Measurements from ENCODE around the gene STK39.

Gene STK39

DNA sequence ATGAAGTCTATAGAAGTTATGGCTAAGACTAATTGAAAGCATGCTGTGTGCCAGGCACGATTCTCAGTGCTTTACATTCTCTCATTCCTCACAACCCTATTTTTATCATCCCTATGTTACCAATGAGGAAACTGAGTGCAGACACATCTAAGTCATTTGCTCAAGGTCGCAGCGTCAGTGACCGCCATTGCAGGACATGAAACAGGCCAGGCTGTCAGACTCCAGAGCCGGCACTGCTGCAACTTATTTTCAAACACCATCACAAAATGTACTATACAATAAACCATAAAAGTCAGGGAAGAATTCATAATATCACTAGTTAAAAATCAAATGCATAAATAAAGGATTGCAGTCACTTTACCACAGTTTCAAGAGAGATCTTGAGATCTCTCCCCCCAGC is 5.6 kb downstream of the STK39 start:
- no peak for DNase-seq

DNA sequence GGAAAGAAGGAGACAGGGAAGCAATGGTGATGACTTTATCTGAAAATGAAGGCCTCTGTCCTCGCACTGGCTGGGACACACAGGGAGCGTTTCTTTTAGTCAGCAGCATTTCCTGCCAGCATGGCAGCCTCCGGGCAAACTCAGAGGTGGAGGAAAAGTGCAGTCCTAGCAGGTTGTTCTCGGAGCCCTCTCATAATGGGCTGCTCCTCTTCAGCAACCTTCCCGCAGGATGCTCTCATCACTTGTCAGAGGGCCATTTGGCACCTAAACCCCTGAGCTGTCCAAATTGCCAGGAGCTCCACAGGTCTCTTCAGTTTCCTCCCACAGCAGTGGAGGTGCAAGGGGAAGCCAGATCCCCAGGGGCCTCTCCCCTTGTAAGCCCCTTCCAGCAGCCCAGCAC is 6.2 kb downstream of the STK39 start:
- DNase-seq, result peak; percentile 19

DNA sequence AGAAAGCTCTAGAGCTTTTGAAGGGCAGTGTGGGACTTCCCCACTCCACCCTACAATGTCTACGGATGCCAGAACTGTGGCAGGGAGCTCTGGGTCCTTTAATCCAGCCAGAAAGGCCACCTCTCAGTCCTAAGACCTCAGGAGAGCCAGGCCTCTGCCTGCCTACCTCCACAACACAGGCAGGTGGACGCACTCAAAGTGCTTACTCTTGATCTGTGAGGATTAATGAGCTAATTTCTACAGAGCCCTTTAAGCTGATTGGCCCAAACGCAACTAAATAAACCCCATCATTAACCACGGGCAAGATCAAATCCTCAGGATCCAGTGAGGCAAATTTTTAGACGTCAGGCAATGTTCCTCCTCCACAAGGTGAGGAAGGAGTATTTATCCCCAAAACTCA is 8.1 kb downstream of the STK39 start:
- DNase-seq, result no peak

DNA sequence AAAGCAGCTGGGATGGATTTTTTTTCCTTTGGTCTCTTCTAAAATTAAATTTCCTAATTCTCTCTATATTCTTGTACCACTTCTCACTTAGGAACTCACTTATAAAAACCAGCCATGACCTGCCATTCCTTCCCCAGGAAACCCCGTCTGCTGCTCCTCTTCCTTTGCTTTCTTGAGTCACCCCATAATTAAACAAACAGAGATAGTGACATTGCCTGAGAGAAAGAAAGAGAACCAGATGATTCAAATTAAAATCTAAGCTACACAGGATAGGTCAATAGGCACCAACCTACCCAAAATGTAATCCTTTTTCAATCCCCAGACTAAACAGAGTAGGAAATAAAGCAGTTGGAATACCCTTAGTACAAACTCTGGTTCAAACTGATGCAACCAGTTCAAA is 9.7 kb downstream of the STK39 start:
- no peak for DNase-seq

GRCh38 chr2:168234407-168235085 is 12.8 kb downstream of the STK39 start:
- DNase-seq, result no peak

- no peak for DNase-seq
Measured at GRCh38 chr2:168233726-168234406, 13.5 kb downstream of the STK39 start.

GRCh38 chr2:168233166-168233565 is 14.2 kb downstream of the STK39 start:
- no peak for DNase-seq

- no peak for DNase-seq
Measured at GRCh38 chr2:168231609-168232241, 15.7 kb downstream of the STK39 start.

DNA sequence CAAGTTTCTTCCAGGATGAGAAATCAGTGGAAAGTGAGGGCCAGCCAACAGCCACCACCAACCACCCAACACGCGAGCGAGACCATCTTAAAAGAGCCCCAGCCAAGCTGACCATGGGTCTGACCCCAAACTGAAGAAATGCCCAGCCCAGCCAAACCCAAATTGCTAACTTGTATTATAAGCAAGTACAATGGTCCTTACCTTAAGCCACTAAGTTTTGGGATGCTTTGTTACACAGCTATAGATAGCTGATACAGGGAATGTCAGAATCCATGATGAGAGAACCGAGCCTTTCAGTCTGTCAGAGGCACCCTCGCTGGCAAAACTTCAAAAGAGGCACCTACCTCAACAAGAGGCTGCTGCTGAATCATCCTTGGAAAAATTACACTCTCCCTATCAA is 17.0 kb downstream of the STK39 start:
- DNase-seq, result no peak

DNA sequence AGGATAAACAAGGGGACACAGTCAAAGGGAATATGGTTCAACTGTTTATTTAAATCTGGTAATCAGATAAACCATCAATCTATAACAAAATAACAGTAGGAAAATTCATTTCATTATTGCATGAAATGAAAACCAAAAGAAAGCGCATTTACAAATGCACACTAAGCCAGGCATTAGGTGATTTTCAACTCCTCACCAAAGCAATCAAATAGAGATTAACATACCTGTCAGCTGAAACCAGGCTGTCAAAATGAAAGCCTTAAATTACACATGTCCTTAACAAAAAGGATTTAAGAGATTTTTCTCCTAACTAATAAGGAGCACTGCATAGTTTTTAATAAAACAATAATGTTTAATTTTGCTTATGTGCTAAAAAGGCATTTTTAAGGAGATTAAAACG is 23.0 kb downstream of the STK39 start:
- no peak for DNase-seq

DNA sequence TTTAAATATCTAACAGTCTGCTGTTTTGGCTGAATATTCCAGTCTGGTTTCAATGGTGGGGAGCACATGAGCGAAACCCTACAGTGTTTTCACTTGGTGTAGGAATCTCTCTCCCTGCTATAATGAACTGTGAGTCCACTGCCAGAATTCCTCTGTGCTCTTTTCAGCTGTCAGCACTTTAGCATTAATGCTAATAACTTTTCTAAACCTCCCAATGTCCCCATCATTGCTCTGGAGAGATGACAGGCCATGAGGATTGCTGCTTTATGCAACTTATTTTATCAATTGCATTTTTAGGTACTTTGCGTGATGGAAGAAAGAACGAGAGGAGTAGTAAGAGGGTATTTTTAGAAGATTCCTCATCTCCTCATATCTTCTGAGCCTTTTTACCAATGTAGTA is 25.3 kb downstream of the STK39 start:
- DNase-seq, result no peak

- no peak for DNase-seq
Measured at GRCh38 chr2:168220965-168221819, 26.2 kb downstream of the STK39 start.

DNA sequence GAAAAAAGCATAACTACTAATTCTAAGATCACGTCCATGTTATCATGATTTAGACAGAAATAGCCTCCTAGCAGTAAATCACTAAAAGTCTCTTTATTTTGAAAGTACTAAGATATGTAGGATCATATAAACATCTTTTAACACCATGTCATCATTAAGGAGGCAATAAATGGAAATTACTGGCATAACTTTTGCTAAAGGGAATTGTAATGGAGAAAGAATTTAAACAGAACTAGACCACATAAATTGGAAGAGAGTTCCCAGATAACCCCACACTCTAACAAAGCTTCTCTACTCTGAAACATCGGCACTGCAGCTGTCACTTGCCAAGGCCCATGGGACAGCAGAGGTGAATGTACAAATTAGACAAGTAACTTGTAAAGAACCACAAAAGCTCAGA is 29.5 kb downstream of the STK39 start:
- no peak for DNase-seq

- DNase-seq, result no peak
Measured at GRCh38 chr2:168216351-168217005, 30.9 kb downstream of the STK39 start.

DNA sequence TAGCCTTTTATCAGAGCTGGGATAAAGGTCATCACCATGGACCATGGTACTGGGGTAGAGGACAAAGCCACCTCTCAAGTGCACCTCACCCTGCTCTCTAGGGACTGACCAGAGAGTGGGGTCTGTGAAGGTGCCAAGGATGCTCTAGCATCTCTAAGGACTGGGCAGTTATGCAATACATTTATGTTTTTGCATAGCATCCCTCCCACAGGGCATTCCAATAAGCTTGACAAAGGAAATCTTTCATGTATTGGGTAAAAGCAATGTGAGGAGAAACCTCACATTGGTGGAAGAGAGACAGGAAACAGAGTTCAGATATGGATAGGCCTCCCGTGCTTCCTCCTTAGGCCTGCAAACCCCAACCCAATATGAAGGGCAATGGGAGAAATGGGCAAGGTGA is 31.6 kb downstream of the STK39 start:
- no peak for DNase-seq

DNA sequence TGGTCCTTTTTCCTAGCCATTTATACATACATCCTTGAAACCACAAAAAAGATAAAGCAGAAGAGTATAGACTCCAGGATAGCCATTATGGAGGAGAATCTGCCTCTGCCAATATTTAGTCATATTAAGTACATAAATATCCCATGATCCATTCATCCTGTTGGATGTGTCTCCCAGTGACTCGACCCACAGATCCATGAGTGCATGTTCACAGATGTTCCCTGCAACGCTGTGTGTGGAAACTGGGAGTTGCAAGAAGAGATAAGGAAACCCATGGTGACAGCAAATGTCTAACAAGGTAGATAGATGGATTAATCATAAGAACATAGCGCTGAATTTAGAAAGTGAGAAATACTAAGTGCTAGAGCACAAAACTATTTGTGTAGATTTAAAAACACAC is 34.5 kb downstream of the STK39 start:
- no peak for DNase-seq

- DNase-seq, result no peak
Measured at GRCh38 chr2:168212167-168212566, 35.2 kb downstream of the STK39 start.

GRCh38 chr2:168211664-168212163 is 35.7 kb downstream of the STK39 start:
- peak; percentile 48 for DNase-seq

GRCh38 chr2:168210895-168211570 is 36.4 kb downstream of the STK39 start:
- DNase-seq, result no peak

- no peak for DNase-seq
Measured at GRCh38 chr2:168210216-168210894, 37.0 kb downstream of the STK39 start.

DNA sequence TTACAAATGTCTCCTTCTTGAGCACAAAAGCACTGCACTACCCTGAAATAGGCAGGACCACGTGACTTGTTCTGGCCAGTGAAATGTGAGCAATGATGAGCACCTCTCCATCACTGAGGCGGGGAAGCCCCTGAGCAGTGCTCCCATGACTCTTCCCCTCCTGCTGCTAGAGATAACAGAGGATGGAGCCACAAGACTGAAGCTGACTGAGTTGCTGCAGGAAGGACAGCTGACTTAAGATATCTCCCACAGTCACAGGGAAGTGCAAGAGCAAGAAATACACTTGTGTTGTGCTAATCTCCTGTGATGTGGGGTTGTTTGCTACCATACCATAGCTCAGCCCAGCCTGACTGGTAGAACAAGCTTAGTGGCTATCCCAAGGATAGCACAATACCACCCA is 38.7 kb downstream of the STK39 start:
- DNase-seq, result no peak
